PC-9 (cell line): ENCODE results near the gene IFNL2. TPM values are rescaled to one million over a fixed set of nuclear protein-coding genes. Genes with fewer than 3 reads are reported as not detected.

Source experiments
- BruUV-seq: library from RNA; stranded (reverse); fragments of 400-500 nt; replicated peaks from 2 replicates; lab custom pipeline; 2021; lab: Mats Ljungman, UMichigan
- CTCF ChIA-PET: fragments of 300-600 bp; sonication (Branson Sonifier 250); formaldehyde crosslinking; loops from one replicate; lab custom pipeline; 2022; ENCODE audit warnings: antibody characterized with exemption; lab: Charles Lee
- POLR2A ChIA-PET: fragments of 300-600 bp; sonication (Branson Sonifier 250); formaldehyde crosslinking; loops from one replicate; lab custom pipeline; 2022; ENCODE audit warnings: antibody characterized with exemption; ENCODE audit not compliant: unreplicated experiment; lab: Charles Lee
- DNase-seq, 2 experiments: peaks; one replicate each; pipeline versions ENCODE4 v3.0.0 to v3.0.0-alpha.2; 2015 to 2022; ENCODE audit warnings: mixed read lengths in 1 of 2
- H2AFZ ChIP-seq: fragments of 200-600 bp; sonication (generic); 2 replicates; pipeline ENCODE4 v1.8.1; 2017; ENCODE audit warnings: antibody characterized with exemption
- H3F3A ChIP-seq: fragments of 200-600 bp; sonication (generic); 2 replicates; pipeline ENCODE4 v1.8.1; 2017; ENCODE audit warnings: antibody characterized with exemption, mild to moderate bottlenecking, low read depth; ENCODE audit not compliant: insufficient read depth
- H3K27ac ChIP-seq: fragments of 200-600 bp; sonication (generic); 2 replicates; pipeline ENCODE4 v1.6.1; 2016; ENCODE audit warnings: mixed run types
- H3K27me3 ChIP-seq: fragments of 200-600 bp; sonication (generic); 2 replicates; pipeline ENCODE4 v1.6.1; 2016; ENCODE audit warnings: low read depth, mixed run types; ENCODE audit not compliant: insufficient read depth
- H3K36me3 ChIP-seq: fragments of 200-600 bp; sonication (generic); 2 replicates; pipeline ENCODE4 v1.6.1; 2016; ENCODE audit warnings: low read depth, mixed run types
- H3K4me1 ChIP-seq: fragments of 200-600 bp; sonication (generic); replicated peaks from 2 replicates; pipeline ENCODE4 v1.6.1; 2016; ENCODE audit warnings: mixed run types; ENCODE audit not compliant: insufficient read depth
- H3K4me2 ChIP-seq: fragments of 200-600 bp; sonication (generic); 2 replicates; pipeline ENCODE4 v1.6.1; 2017; ENCODE audit warnings: mixed run types
- H3K4me3 ChIP-seq: fragments of 200-600 bp; sonication (generic); 2 replicates; pipeline ENCODE4 v1.6.1; 2016; ENCODE audit warnings: mixed run types
- H3K79me2 ChIP-seq: fragments of 200-600 bp; sonication (generic); 2 replicates; pipeline ENCODE4 v1.6.1; 2017; ENCODE audit warnings: low read depth, mixed run types
- H3K9me2 ChIP-seq: fragments of 200-600 bp; sonication (generic); 2 replicates; pipeline ENCODE4 v1.8.1; 2017; ENCODE audit warnings: mild to moderate bottlenecking; ENCODE audit not compliant: insufficient read depth
- H3K9me3 ChIP-seq: fragments of 200-600 bp; sonication (generic); 2 replicates; pipeline ENCODE4 v1.8.1; 2016; ENCODE audit warnings: low read depth; ENCODE audit not compliant: insufficient read depth
- H4K20me1 ChIP-seq: fragments of 200-600 bp; sonication (generic); 2 replicates; pipeline ENCODE4 v1.8.1; 2017; ENCODE audit not compliant: insufficient read depth
- CTCF ChIP-seq: fragments of 200-600 bp; sonication (generic); conservative IDR thresholded peaks from 2 replicates; pipeline ENCODE4 v1.6.1; 2017; ENCODE audit warnings: mixed run types, antibody characterized with exemption, mild to moderate bottlenecking, moderate library complexity
- EZH2 ChIP-seq: fragments of 200-600 bp; sonication (generic); IDR thresholded peaks from 2 replicates; pipeline ENCODE4 v1.8.0; 2017; ENCODE audit warnings: antibody characterized with exemption, low read depth
- intact Hi-C: fragments of 100-400 bp; cut with micrococcal nuclease; formaldehyde crosslinking; loops from one replicate; pipeline ENCODE4 v1.10.0; 2022; ENCODE audit not compliant: unreplicated experiment
- total RNA-seq: library from RNA; stranded (reverse); gene quantifications from 2 replicates; pipeline ENCODE4 v1.2.3, GENCODE V29; 2021

IFNL2 gene
- total RNA-seq, 1 experiment from 2014 or later = not detected

- CTCF ChIA-PET = no interaction called here
- H3K27ac ChIP-seq = no peak overlapping the region
- no TSS peak for BruUV-seq
- H3K36me3 ChIP-seq = no peaks in the 10 kb centered on the region
- POLR2A ChIA-PET = no interaction called here
- no peaks in the 10 kb centered on the region for H3K79me2 ChIP-seq
- no peaks in the 10 kb centered on the region for H3K27me3 ChIP-seq
- intact Hi-C loops = no loop called here
- H3K4me3 ChIP-seq = no peak overlapping the region
- H3K4me2 ChIP-seq = no peak overlapping the region
- H4K20me1 ChIP-seq = no peaks in the 10 kb centered on the region
- TF ChIP-seq CTCF (no peak), EZH2 (no peak)
- H3K9me2 ChIP-seq = no peaks in the 10 kb centered on the region
- H3K4me1 ChIP-seq = no peaks in the 10 kb centered on the region
- H3F3A ChIP-seq = peaks cover 15% of the 10 kb centered on the region; the same call in 1 of the 2 replicates
- no peak overlapping the region for H2AFZ ChIP-seq
- H3K9me3 ChIP-seq = no peaks in the 10 kb centered on the region
- no peak for DNase-seq
Measured at GRCh38 chr19:39306075-39306474, 37.9 kb downstream of the IFNL2 start.

DNA sequence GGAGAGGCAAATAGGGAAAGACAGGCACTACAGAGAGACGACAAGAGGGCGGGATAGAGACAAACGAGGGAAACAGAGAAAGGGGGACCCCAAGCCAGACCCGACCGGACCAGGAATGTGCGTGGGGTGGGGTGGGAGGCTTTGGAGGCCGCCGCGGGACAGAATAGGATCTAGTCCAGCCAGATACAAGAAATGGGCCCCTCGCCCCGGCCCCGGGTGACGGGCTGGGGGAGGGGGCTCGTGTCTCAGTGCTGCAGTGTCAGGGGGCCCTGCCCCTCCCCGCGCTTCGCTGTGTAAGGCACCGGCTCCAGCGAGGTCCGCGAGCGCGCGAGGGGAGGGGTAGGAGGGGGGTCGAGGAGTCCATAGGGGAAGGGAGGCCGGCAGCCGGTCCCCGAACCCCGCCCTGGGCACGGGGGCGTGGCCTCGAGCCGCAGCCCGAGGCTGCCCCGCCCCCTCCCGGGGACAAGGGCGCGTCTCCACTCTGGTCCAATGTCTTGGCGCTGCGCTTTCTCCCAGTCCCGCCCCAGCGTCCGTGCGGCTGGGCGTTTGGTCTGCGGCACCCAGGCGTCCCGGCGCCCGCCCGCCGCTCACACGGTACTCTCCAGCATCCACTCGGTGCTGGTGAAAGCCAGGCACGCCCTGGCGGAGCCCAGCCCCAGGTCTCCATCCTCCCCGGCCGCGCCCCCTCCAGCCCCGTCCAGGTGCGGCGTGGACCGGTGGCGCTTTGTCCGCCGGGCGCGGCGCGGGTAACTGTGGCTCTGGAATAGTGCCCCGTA lies 39.0 kb downstream of the IFNL2 start:
- TF ChIP-seq CTCF (no peak), EZH2 (no peak)
- BruUV-seq = no TSS peak
- Histone ChIP-seq H3K4me3 (no peak overlapping the region), H2AFZ (no peak overlapping the region), H3K9me2 (no peaks in the 10 kb centered on the region), H3K4me1 (no peaks in the 10 kb centered on the region), H3K9me3 (no peaks in the 10 kb centered on the region), H3K27ac (no peak overlapping the region), H3K27me3 (no peaks in the 10 kb centered on the region), H3K79me2 (no peaks in the 10 kb centered on the region), H3F3A (peaks cover 15% of the 10 kb centered on the region; the same call in 1 of the 2 replicates), H3K36me3 (no peaks in the 10 kb centered on the region), H4K20me1 (no peaks in the 10 kb centered on the region), H3K4me2 (no peak overlapping the region)
- ChIA-PET POLR2A (no interaction called here), CTCF (no interaction called here)
- intact Hi-C loops = no loop called here
- peak in 1 of 2 experiments; percentile 53 for DNase-seq

DNA sequence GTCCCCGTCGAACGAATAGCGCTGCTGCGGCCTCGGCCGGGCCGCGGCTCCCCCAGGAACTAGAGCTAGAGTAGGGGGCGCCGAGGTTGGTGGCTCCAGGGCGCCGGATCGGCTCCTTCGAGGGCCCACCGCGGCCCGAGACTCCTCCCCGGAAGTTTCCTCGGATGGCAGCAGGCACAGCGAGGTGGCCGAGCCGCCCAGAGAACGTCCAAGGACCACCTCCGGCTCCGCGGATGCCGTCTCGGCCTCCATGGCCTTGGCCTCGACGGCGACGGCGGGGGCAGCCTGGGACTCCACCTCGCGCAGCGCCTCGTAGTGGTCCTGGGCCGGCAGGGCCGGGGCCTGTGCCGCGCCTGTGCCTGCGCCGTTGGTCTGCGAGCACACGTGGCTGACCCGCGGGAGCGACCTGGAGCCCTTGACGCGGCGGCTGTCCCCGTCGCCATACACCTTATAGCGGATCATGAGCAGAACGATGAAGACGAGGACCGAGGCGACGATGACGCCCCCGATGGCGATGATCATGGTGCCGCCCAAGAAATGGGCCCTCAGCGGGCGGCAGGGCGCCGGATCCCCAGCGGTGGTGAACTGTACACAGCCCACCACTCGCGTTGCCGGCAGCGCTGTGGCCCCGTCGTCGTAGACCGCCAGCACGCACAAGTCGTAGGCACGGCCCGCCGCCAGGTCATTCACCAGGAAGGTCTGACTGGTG lies 39.8 kb downstream of the IFNL2 start:
- Histone ChIP-seq H3K9me2 (no peaks in the 10 kb centered on the region), H3K36me3 (no peaks in the 10 kb centered on the region), H3K4me2 (no peak overlapping the region), H3K27ac (no peak overlapping the region), H3K27me3 (no peaks in the 10 kb centered on the region), H4K20me1 (no peaks in the 10 kb centered on the region), H3K4me3 (no peak overlapping the region), H3K9me3 (no peaks in the 10 kb centered on the region), H3K79me2 (no peaks in the 10 kb centered on the region), H2AFZ (no peak overlapping the region), H3K4me1 (no peaks in the 10 kb centered on the region), H3F3A (peaks cover 15% of the 10 kb centered on the region; the same call in 1 of the 2 replicates)
- no TSS peak for BruUV-seq
- ChIA-PET CTCF (no interaction called here), POLR2A (no interaction called here)
- intact Hi-C loops = no loop called here
- DNase-seq = no peak
- no peak for TF ChIP-seq CTCF
- TF ChIP-seq EZH2 = no peak
